HepG2 (cell line): ENCODE results near the gene EXOC3L4. TPM values are rescaled to one million over a fixed set of nuclear protein-coding genes. Genes with fewer than 3 reads are reported as not detected.

ENCODE experiments used
- CCDC6 ChIP-seq: sonication (generic); formaldehyde crosslinking; IDR thresholded peaks from 2 replicates; pipeline ENCODE4 v1.8.1; 2022; ENCODE audit warnings: mild to moderate bottlenecking, missing genetic modification reagents, moderate library complexity
- CEBPZ ChIP-seq: IDR thresholded peaks from 2 replicates; pipeline ENCODE4 v1.6.1; 2012; ENCODE audit warnings: low read length, improper control_type of control experiment
- FOSL2 ChIP-seq: sonication (generic); formaldehyde crosslinking; IDR thresholded peaks from 2 replicates; pipeline ENCODE4 v1.4.0; 2020; ENCODE audit warnings: missing genetic modification reagents
- HMGXB4 ChIP-seq, 2 experiments: sonication (generic) in 1 of 2; formaldehyde crosslinking in 1 of 2; IDR thresholded peaks; 2 replicates each; pipeline versions ENCODE4 v1.4.0 to v1.6.1; 2018 to 2020; ENCODE audit warnings: missing genetic modification reagents in 2 of 2, borderline replicate concordance in 1 of 2, low read depth in 1 of 2, mild to moderate bottlenecking in 1 of 2, missing biosample characterization in 1 of 2
- HNRNPL ChIP-seq: fragments of 200-400 bp; formaldehyde crosslinking; IDR thresholded peaks from 2 replicates; pipeline ENCODE4 v1.6.1; 2017; ENCODE audit warnings: mild to moderate bottlenecking, low read depth, low read length
- KLF16 ChIP-seq, 2 experiments: sonication (generic) in 1 of 2; formaldehyde crosslinking in 1 of 2; IDR thresholded peaks; 2 replicates each; pipeline versions ENCODE4 v1.6.1 to v1.8.0; 2016 to 2023; ENCODE audit warnings: missing genetic modification reagents in 2 of 2, missing compliant biosample characterization in 1 of 2
- MEIS1 ChIP-seq: sonication (generic); formaldehyde crosslinking; IDR thresholded peaks from 2 replicates; pipeline ENCODE4 v1.9.0; 2021; ENCODE audit warnings: mild to moderate bottlenecking, missing genetic modification reagents, moderate library complexity, borderline replicate concordance
- PREB ChIP-seq: sonication (generic); formaldehyde crosslinking; IDR thresholded peaks from 2 replicates; pipeline ENCODE4 v1.4.0; 2020; ENCODE audit warnings: missing genetic modification reagents
- RXRB ChIP-seq: IDR thresholded peaks from 2 replicates; pipeline ENCODE4 v1.6.1; 2016; ENCODE audit warnings: borderline replicate concordance, missing genetic modification reagents, missing compliant biosample characterization
- TBX2 ChIP-seq: sonication (generic); formaldehyde crosslinking; IDR thresholded peaks from 2 replicates; pipeline ENCODE4 v1.5.0; 2020; ENCODE audit warnings: missing genetic modification reagents, mild to moderate bottlenecking, borderline replicate concordance
- THAP7 ChIP-seq: sonication (generic); formaldehyde crosslinking; IDR thresholded peaks from 2 replicates; pipeline ENCODE4 v1.8.1; 2023; ENCODE audit warnings: mild to moderate bottlenecking, missing genetic modification reagents
- TMF1 ChIP-seq: sonication (generic); formaldehyde crosslinking; IDR thresholded peaks from 2 replicates; pipeline ENCODE4 v1.8.1; 2022; ENCODE audit warnings: low read depth, missing genetic modification reagents
- TP53 ChIP-seq: sonication (generic); formaldehyde crosslinking; conservative IDR thresholded peaks from 2 replicates; pipeline ENCODE4 v1.4.0; 2020; ENCODE audit warnings: missing genetic modification reagents
- ZNF276 ChIP-seq: sonication (generic); formaldehyde crosslinking; IDR thresholded peaks from 2 replicates; pipeline ENCODE4 v1.4.0; 2020; ENCODE audit warnings: mild to moderate bottlenecking, low read depth, missing genetic modification reagents
- ZNF513 ChIP-seq: sonication (generic); formaldehyde crosslinking; conservative IDR thresholded peaks from 2 replicates; pipeline ENCODE4 v1.5.0; 2020; ENCODE audit warnings: missing genetic modification reagents
- ZNF724P ChIP-seq: sonication (generic); formaldehyde crosslinking; IDR thresholded peaks from 2 replicates; pipeline ENCODE4 v1.8.0; 2022; ENCODE audit warnings: missing genetic modification reagents, borderline replicate concordance
- ZSCAN12 ChIP-seq: sonication (generic); formaldehyde crosslinking; IDR thresholded peaks from 2 replicates; pipeline ENCODE4 v1.9.0; 2021; ENCODE audit warnings: mild to moderate bottlenecking, missing genetic modification reagents
- polyA plus RNA-seq, 8 experiments: library from polyadenylated mRNA; depleted of rRNA in 3 of 8; stranded (reverse) in 7 of 8; unstranded in 1 of 8; fragments of >200 nt; fragmentation: Illumina TruSeq in 4 of 8; extraction: Trizol in 4 of 8; gene quantifications; 2 replicates each; pipeline versions ENCODE4 v1.2.1 to v1.2.3, GENCODE V29; 2011 to 2016; ENCODE audit warnings: low read depth in 4 of 8, missing spikeins in 1 of 8, mixed read lengths in 1 of 8; ENCODE audit not compliant: insufficient read depth in 1 of 8
- total RNA-seq, 5 experiments: library from RNA; depleted of rRNA; stranded (reverse); fragments of >200 nt; fragmentation: Illumina TruSeq; extraction: Trizol; gene quantifications; 2 replicates each; pipeline ENCODE4 v1.2.3, GENCODE V29; 2016; ENCODE audit warnings: low read depth in 1 of 5

The EXOC3L4 gene
- total and polyA plus RNA-seq, 2 of the 13 experiments (the other 11 are each of a cell fraction or from before 2014, with no cell fraction given) = 11.8 to 27.0 TPM

GRCh38 chr14:103058164-103059055, 36.1 kb upstream of the EXOC3L4 start (continued):
- TF ChIP-seq MEIS1 (CRISPR knock-in tag) (no peak), TP53 (no peak), TMF1 (CRISPR knock-in tag) (no peak), HMGXB4 (CRISPR knock-in tag; IDR thresholded peaks at IDR 0.05; ENCODE audit: borderline replicate concordance in 1 of 2, low read depth in 1 of 2) (0 out of 4 replicates have a peak, but pooled peaks of 1 of the 2 experiments have one; percentile 25), ZNF513 (CRISPR knock-in tag) (no peak), ZSCAN12 (no peak), TBX2 (no peak), CEBPZ (no peak), THAP7 (no peak), KLF16 (CRISPR knock-in tag; IDR thresholded peaks at IDR 0.05) (no peak), HNRNPL (no peak), RXRB (CRISPR knock-in tag) (no peak), ZNF276 (CRISPR knock-in tag) (no peak), ZNF724P (no peak), PREB (CRISPR knock-in tag) (no peak), FOSL2 (CRISPR knock-in tag) (no peak), CCDC6 (CRISPR knock-in tag) (no peak)
